ENCODE measurements around the gene ADCY1. TPM values are rescaled to one million over a fixed set of nuclear protein-coding genes. Genes with fewer than 3 reads are reported as not detected.

The ADCY1 gene
- total RNA-seq, 1 experiment from 2014 or later, result not detected

DNA sequence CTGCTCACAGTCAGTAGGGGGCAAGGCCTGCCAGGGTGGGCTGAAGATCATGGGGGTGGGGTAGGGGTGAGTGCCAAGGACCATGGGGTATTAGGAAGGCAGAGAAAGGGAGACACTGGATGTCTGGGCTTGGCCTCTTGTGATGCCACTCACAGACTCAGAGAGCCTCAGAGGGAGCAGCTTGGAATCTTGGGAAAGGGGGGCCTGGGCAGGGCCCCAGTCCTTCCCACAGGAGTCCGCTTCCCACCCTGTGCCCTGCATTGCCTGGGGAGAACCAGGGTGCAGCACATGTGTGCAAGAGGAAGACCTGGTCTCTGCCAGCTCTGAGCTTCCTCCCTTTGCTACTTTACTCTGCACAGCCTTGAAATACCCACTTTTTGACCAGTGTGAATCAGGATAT lies 4.3 kb downstream of the ADCY1 start:
- Histone ChIP-seq H2AFZ (no peak overlapping the region), H3K36me3 (ENCODE audit: low read depth) (no peaks in the 10 kb centered on the region), H3K4me2 (no peak overlapping the region), H3K79me2 (ENCODE audit: low read depth) (no peaks in the 10 kb centered on the region), H4K20me1 (ENCODE audit: insufficient read depth) (no peaks in the 10 kb centered on the region; the same call in 1 of the 2 replicates), H3K27ac (no peak overlapping the region), H3K4me3 (no peak overlapping the region), H3K27me3 (ENCODE audit: insufficient read depth, low read depth) (peaks cover 82% of the 10 kb centered on the region), H3K9me3 (ENCODE audit: insufficient read depth, low read depth) (no peaks in the 10 kb centered on the region), H3F3A (ENCODE audit: insufficient read depth, low read depth) (no peaks in the 10 kb centered on the region), H3K4me1 (replicated peaks; ENCODE audit: insufficient read depth) (no peaks in the 10 kb centered on the region), H3K9me2 (ENCODE audit: insufficient read depth) (no peaks in the 10 kb centered on the region)
- intact Hi-C loops (cut with micrococcal nuclease; ENCODE audit: unreplicated experiment), result no loop called here
- ChIA-PET POLR2A (ENCODE audit: unreplicated experiment) (no interaction called here), CTCF (no interaction called here)
- no peak for TF ChIP-seq EZH2 (IDR thresholded peaks at IDR 0.05; ENCODE audit: low read depth)
- TF ChIP-seq, protein P1, sequence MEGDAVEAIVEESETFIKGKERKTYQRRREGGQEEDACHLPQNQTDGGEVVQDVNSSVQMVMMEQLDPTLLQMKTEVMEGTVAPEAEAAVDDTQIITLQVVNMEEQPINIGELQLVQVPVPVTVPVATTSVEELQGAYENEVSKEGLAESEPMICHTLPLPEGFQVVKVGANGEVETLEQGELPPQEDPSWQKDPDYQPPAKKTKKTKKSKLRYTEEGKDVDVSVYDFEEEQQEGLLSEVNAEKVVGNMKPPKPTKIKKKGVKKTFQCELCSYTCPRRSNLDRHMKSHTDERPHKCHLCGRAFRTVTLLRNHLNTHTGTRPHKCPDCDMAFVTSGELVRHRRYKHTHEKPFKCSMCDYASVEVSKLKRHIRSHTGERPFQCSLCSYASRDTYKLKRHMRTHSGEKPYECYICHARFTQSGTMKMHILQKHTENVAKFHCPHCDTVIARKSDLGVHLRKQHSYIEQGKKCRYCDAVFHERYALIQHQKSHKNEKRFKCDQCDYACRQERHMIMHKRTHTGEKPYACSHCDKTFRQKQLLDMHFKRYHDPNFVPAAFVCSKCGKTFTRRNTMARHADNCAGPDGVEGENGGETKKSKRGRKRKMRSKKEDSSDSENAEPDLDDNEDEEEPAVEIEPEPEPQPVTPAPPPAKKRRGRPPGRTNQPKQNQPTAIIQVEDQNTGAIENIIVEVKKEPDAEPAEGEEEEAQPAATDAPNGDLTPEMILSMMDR (conservative IDR thresholded peaks at IDR 0.05), result no peak
- BruUV-seq (replicated peaks), result no TSS peak
- no peak for DNase-seq

DNA sequence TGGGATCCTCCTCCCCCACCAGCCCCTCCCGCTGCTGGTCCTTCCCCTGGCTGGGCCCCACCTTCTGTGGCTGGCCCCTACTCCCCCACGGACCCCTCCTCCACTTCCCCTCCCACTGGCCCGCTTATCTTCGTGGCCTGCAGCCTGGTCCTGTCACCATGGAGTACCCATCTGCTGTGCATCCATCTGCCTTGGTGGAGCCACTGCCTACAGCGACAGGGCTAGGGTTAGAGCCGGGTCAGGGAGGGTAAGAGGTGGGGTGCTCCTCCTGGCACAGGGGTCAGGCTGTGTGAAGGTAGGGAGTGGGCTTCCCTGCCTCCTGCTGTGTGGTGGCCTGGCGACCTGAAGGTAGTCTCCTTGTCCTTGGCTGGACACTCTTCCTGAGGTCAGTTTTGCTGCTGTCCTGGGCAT lies 5.2 kb downstream of the ADCY1 start:
- POLR2A ChIA-PET (ENCODE audit: unreplicated experiment), result no interaction called here
- Histone ChIP-seq H3K4me2 (no peak overlapping the region), H3K4me1 (replicated peaks; ENCODE audit: insufficient read depth) (no peaks in the 10 kb centered on the region), H3K4me3 (no peak overlapping the region), H3K9me2 (ENCODE audit: insufficient read depth) (no peaks in the 10 kb centered on the region), H4K20me1 (ENCODE audit: insufficient read depth) (no peaks in the 10 kb centered on the region; the same call in 1 of the 2 replicates), H3K27ac (no peak overlapping the region), H2AFZ (no peak overlapping the region), H3K9me3 (ENCODE audit: insufficient read depth, low read depth) (no peaks in the 10 kb centered on the region), H3K36me3 (ENCODE audit: low read depth) (no peaks in the 10 kb centered on the region), H3K27me3 (ENCODE audit: insufficient read depth, low read depth) (peaks cover 89% of the 10 kb centered on the region), H3F3A (ENCODE audit: insufficient read depth, low read depth) (no peaks in the 10 kb centered on the region), H3K79me2 (ENCODE audit: low read depth) (no peaks in the 10 kb centered on the region)
- TF ChIP-seq, protein P1 (conservative IDR thresholded peaks at IDR 0.05), result no peak
- no peak for TF ChIP-seq EZH2 (IDR thresholded peaks at IDR 0.05; ENCODE audit: low read depth)
- no peak for DNase-seq
- no TSS peak for BruUV-seq (replicated peaks)
- CTCF ChIA-PET, result no interaction called here
- intact Hi-C loops (cut with micrococcal nuclease; ENCODE audit: unreplicated experiment), result no loop called here

DNA sequence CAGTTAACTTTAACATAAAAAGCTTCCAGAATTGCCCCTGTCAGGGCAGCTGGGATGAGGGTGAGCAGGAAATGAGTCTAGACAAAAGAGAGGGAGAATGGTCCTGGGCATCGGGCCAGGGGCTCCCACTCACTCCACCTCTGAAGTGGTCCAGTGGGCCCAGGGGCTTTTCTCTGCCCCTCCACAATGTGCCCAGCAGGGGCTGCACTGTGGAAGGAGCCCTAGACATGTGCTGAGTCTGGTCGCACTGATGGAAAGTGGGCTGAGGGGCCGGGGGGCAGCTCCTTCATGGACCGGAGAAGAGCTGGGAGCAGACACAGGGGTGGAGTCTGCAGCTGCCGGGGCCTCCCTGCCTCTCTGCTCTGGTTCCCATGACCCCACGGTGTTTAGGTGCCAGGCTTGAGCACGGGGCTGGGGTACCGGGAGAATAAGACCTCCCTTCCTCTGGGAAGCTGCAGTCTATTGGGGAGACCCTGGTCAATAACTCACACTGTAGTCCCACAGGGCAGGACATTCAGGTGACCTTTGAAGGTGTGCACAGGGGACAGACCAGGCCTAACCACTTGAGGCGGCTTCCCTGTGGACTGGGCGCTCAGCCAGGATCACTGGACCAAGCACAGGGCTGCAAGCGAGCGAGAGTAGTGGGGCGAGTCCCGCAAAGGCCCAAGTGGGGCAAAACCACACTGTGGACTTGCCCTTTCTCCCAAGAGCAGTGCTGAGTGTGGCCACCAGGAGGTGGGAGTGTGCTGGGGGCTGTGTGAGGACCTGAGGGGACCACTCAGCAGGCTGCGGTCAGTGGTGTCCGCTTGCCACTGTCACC lies 6.1 kb downstream of the ADCY1 start:
- TF ChIP-seq EZH2 (IDR thresholded peaks at IDR 0.05; ENCODE audit: low read depth), result peak; percentile 83; the same call in 1 of the 2 replicates
- TF ChIP-seq, protein P1 (conservative IDR thresholded peaks at IDR 0.05), result peak; percentile 50
- Histone ChIP-seq H3K27me3 (ENCODE audit: insufficient read depth, low read depth) (peaks cover 93% of the 10 kb centered on the region), H3K36me3 (ENCODE audit: low read depth) (no peaks in the 10 kb centered on the region), H3K4me2 (no peak overlapping the region), H3K4me1 (replicated peaks; ENCODE audit: insufficient read depth) (no peaks in the 10 kb centered on the region), H4K20me1 (ENCODE audit: insufficient read depth) (no peaks in the 10 kb centered on the region; the same call in 1 of the 2 replicates), H3K9me2 (ENCODE audit: insufficient read depth) (no peaks in the 10 kb centered on the region), H2AFZ (no peak overlapping the region), H3K27ac (no peak overlapping the region), H3K79me2 (ENCODE audit: low read depth) (no peaks in the 10 kb centered on the region), H3F3A (ENCODE audit: insufficient read depth, low read depth) (no peaks in the 10 kb centered on the region), H3K9me3 (ENCODE audit: insufficient read depth, low read depth) (no peaks in the 10 kb centered on the region), H3K4me3 (no peak overlapping the region)
- DNase-seq, result no peak
- ChIA-PET POLR2A (ENCODE audit: unreplicated experiment) (no interaction called here), CTCF (interaction anchor here (0.7 kb wide), 1 partner anchor 345 kb away, joined by 10 read pairs; no protein-coding TSS in a partner anchor)
- intact Hi-C loops (cut with micrococcal nuclease; ENCODE audit: unreplicated experiment), result no loop called here
- BruUV-seq (replicated peaks), result no TSS peak
